Activated naive CD4-positive, alpha-beta T cell treated with Interleukin-2 at 50 U/mL for 16 hours (primary cell): ENCODE data around the gene PNRC2.
"Not testable (repeated sequence)": the region's sequence is repeated elsewhere in the genome, so short reads cannot be mapped to it uniquely, and the experiment has no call there.

Experiments
- DNase-seq: peaks from one replicate; pipeline ENCODE4 v3.0.0-alpha.2; 2020

The PNRC2 gene

DNA sequence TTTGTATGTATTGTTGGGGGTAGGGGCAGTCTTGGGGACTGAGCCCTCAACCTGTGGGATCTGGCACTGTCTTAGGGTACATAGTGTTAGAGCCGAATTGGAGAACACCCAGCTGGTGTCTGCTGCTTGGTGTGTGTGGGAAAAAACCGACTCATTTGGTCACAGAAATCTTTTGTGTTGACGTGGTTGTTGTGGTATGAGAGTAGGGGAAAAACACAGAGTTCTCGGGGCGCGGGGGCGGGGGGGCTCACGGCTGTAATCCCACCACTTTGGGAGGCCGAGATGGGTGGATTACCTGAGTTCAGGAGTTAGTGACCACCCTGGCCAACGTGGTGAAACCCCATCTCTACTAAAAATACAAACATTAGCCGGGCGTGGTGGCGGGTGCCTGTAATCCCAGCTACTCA lies 35.8 kb downstream of the PNRC2 start:
- no peak for DNase-seq

DNA sequence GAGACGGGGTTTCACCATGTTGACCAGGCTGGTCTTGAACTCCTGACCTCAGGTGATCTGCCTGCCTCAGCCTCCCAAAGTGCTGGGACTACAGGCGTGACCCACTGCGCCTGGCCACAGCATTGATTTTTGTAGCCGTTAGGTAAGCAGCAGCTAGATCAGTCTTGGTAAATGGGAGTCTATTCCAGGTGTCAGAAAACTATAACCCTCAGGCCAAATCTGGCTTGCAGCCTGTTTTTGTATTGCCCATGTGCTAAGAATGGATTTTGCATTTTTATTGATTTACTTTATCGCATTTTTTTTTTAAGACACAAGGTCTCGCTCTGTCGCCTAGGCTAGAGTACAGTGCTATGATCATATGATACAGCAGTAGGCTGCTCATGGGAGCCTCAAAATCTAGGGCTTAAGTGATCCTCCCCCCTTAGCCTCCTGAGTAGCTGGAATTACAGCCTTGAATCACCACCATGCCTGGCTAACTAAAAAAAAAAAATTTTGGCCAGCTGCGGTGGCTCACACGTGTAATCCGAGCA lies 37.1 kb downstream of the PNRC2 start:
- DNase-seq: no peak

DNA sequence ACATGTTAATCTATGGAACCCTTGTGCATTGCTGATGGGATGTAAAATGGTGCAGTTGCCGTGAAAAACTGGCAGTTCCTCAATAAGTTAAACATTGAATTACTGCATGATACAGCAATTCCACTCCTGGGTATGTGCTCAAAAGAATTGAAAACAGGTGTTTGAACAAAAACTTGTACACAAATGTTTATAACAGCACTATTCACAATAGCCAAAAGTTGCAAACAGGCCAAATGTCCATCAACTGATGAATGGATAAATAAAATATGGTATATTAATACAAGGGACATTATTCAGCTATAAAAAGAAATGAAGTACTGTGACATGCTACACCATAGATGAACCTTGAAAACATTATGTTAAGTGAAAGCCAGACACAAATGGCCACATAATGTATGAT lies 38.2 kb downstream of the PNRC2 start:
- DNase-seq: no peak

DNA sequence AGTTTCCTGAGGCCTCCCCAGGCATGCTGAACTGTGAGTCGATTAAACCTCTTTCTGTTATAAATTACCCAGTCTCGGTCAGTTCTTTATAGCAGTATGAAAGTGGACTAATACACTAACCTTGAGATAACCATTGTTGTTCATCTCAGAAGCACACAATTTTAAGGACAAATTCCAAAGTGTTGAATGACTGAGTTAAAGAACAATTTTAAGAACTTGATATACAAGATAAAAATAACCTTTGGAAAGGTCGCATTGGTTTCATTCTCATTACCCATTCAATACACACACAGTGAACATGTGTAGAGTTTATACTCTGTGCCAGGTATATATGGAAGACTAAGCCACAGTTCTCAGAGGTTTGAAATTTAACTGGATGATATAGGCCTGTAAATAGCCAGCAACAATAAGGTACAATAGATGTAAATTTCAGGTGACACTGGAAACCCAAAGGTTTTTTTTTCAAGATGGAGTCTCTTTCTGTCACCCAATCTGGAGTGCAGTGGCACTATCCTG lies 39.6 kb downstream of the PNRC2 start:
- DNase-seq: no peak

DNA sequence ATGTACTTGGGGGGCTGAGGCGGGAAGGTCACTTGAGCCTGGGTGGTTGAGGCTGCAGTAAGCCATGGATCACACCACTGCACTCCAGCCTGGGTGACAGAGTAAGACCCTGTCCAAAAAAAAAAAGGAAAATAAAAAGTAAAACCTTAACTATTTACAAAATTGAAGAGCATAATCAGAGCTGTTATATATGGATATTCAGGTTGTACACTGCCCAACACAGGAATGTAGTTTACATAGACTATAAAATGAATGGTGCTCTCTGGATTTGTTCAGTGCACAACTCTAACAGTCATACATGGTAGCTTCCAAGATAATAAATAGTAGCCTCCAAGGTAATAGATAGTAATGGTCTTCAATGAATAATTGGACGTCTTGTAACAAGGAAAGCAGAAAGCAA lies 43.1 kb downstream of the PNRC2 start:
- DNase-seq: no peak

DNA sequence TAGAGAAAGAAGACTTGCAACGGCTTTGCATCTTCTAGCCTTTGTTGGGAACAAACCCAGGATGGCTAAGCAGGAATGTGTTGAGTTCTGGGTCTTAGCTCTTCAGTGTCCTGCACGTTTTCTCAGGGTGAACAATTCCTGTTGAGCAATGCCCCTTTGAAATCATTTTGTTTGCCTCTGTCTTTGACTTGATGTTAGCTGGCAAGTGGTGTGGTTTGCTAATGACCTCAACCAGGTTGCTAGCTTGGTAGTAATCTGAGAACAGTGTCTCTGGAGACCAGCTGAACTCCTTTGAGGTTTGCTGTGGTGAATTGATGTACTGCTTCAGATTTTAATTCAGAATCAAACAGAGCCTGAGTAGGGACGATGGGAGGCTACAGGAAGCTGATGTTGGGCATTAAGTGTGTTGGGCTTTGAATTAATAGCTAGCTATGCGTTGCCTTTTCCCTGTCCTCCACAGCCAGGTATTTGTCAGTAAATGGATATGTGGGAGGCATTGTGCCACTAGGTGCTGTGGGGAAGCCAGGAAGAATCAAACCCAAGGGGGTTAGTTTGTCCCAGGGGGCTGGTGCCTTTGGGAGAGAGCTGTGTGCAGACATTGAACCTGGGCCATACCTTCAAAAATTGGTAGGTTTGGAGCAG lies 43.8 kb downstream of the PNRC2 start:
- no peak for DNase-seq

DNA sequence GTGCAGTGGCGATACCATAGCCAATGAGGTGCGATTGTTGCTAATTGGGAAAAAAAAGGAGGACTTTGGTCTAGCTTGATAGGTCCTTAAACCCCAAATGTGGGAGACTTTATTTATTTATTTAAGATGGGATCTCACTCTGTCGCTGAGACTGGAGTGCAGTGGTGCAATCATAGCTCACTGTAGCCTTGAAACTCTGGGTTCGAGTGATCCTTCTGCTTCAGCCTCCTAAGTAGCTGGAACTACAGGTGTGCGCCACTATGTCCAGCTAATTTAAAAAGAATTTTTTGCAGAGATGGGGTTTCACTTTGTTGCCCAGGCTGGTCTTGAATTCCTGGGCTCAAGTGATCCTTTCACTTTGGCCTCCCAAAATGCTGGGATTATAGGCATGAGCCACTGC lies 44.5 kb downstream of the PNRC2 start:
- DNase-seq: no peak

DNA sequence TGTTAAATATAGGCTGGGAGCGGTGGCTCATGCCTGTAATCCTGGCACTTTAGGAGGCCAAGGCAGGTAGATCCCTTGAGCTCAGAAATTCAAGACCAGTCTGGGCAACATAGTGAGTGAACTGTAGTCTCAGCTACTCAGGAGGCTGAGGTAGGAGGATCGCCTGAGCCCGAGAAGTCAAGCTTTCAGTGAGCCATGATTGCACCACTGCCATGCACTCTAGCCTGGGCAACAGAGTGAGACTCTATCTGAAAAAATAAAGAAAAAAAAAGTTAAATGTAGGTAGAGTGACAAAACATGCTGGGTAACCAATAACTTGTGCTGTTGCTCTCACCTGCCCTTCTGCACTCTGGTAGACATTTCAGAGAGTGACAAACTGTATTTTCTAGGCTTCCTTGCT lies 45.5 kb downstream of the PNRC2 start:
- no peak for DNase-seq

DNA sequence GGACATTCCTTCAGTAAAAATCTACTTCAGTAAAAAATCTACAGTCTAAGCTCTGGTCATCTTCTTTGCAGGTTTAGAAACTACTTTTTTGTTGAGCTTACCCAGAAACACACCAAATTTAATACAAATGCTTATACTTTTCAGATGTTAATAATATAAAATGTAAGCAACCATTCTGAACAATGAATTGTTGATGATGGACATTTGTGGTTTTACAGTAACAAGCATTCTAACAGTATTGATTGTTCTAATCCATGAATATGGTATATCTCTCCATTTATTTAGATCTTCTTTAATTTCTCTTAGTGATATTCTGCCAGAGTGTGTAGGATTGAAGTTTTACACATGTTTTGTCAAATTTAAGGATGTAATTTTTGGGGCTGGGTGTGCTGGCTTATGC lies 47.5 kb downstream of the PNRC2 start:
- no peak for DNase-seq

DNA sequence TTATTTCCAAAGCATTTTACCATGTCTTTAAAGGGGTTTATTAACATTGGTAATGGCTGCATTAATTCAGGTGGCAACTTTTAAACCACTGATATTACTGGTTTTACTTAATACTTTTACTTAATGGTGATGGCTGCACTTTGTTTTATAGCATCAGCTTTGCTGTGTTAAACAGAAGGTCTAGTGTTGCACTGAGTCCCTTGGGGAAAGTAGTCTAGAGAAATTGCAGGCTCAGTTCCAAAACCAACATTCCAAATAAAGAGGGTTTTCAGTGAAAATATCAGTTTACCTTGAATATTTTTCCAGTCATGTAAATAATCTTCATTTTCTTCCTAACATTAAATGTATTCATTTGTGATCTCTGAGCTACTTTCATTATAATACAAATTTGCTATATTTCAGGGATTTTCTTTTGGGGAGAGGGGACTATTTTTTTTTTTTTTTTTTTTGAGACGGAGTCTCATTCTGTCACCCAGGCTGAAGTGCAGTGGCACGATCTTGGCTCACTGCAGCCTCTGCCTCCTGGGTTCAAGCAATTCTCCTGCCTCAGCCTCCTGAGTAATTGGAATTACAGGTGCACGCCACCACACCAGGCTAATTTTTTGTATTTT lies 49.1 kb downstream of the PNRC2 start:
- DNase-seq: not testable (repeated sequence)

DNA sequence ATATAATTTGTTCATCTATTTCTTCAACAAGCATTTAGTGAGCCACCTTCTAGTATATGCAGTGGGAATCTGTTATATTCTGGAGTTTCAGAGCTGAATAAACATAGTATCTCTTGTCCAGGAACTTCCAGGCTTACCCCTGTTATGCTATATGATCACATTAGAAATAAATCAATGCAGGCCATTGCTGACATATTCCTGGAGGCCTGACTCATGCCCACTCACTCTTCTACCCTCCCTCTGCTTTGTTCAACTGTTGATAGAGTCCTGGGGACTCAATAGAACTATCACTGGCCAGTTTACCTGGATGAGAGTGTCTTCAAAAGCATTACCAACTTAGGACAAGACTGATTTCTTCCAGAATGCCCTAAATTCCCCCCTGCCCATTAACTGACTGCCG lies 49.8 kb downstream of the PNRC2 start:
- DNase-seq: no peak

DNA sequence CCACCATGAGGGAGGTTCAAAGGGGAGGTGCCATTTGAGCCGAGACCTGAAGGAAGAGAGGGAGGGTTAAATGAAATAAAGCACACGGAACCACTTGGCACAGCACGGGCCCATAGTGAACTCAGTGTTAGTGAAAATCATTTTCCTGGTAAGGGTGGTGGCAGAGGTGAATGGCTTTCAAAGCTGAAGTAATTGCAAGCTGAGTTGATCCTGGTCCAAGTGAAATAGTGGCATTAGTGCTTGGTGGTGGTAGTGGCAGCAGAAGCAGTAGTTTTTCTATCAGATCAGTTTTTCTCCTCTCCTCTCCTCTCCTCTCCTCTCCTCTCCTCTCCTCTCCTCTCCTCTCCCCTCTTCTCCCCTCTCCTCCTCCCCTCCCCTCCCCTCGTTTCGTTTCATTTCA lies 51.0 kb downstream of the PNRC2 start:
- DNase-seq: no peak

DNA sequence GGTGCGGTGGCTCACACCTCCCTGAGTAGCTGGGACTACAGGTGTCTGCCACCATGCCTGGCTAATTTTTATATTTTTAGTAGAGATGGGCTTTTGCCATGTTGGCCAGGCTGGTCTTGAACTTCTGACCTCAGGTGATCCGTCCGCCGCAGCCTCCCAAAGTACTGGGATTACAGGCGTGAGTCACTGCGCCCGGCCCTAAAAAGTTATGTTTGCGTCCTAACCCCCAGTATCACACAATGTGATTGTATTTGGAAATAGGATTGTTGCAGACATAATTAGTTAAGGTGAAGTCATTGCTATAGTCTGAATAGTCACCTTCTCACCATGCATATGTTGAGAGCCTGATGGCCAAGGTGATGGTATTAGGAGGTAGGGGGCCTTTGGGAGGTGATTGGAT lies 53.2 kb downstream of the PNRC2 start:
- not testable (repeated sequence) for DNase-seq
